Activated T-cell treated with anti-CD3 and anti-CD28 coated beads for 1 hour (primary cell): Measurements from ENCODE around the gene BTBD1.
"Not testable (repeated sequence)": the region's sequence is repeated elsewhere in the genome, so short reads cannot be mapped to it uniquely, and the experiment has no call there.

Experiments
- DNase-seq: peaks from one replicate; pipeline ENCODE4 v3.0.0-alpha.2; 2020; ENCODE audit warnings: low read depth

BTBD1 gene

DNA sequence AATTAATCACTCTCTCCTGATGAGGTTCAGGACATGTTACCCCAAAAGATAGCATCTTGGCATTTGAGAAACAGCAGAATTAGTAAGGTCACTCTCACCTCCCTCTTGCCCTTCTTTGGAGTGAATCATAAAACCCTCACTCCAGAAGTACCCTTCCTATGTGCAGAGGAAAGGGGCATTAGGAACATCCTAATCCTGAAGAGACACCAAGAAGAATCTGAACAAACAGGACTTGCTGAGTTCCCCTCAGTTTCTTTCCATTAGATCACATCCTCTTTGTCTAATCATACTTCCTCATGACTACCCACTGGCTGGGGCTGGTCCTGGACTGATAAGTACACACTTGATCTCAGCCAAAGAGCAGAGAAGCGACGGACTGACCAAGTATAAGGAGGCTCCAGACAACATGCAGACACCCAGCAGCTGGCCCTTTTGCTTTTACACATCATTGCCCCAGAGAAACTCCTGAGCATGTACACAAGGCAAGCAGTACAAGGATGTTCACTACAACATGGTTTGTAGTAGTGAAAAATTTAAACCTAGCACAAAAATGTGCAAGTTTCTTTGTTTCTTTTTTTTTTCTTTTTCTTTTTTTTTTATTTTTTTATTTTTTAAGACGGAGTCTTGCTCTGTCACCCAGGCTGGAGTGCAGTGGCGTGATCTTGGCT, 25.4 kb upstream of the BTBD1 start:
- no peak for DNase-seq

DNA sequence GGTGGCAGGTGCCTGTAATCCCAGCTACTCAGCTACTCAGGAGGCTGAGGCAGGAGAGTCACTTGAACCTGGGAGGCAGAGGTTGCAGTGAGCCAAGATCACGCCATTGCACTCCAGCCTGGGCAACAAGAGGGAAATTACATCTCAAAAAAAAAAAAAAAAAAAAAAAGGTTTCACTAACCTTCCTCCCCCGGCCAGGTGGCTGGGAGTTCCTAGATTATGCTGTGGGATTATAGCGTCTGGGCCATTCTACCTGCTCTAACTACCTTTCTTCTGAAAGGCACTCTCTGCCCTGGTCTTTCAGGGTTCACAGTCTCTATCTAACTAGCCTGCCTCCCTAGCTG, 24.9 kb upstream of the BTBD1 start:
- DNase-seq = not testable (repeated sequence)

DNA sequence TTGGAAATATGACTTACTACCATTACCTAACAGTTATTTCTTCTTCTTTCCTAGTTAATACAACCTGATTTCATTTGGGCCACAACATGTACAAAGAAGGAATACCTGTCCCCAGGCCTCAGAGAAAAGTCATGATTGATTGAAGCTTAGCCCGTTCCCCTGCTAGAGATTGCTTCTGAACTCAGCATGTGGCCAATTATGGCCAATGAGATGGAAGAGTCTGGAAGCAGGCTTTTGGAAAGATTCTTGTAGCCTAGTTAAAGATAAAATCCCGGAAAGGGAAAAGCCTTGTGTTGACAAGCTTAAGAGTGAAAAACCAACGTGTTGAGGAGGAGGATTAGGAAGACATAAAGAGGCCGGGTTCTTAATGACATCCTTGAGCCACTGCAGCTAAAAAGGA, 23.4 kb upstream of the BTBD1 start:
- DNase-seq = no peak

DNA sequence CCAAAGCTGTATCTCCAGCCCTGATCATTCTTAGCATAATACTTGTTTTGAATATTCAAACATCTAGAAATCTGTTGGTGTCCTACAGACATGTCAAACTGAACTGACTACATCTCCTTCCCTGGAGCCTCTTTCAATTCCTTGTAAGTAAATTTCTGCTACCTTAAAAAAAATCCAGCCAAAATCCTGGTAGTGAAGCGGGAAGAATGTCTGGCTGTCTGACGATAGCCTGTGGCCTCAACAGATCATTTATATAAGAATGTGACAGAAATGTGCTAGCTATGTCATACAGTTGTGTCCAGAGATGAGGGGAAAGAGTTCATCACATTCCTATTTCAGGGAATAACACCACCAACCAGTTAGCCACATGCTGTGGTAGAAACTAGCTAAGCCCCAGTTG, 21.8 kb upstream of the BTBD1 start:
- no peak for DNase-seq

DNA sequence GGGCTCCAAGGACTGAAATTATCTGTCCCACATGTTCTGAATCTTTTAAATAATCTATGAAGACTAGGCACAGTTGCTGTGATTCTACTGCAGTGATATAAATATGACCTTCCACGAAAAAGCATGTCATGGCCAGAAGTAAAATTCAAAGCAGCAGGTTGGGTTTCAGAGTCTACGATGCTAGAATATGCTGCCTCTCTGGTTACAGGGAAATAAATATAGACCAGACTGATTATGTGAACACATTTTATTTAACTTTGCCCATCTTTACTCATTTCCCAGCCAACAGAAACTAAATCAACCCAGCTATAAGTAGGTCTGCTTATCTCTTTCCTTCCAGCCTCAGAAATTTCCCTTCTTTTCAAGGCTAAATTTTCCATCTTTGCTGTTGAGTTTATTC, 20.5 kb upstream of the BTBD1 start:
- no peak for DNase-seq

DNA sequence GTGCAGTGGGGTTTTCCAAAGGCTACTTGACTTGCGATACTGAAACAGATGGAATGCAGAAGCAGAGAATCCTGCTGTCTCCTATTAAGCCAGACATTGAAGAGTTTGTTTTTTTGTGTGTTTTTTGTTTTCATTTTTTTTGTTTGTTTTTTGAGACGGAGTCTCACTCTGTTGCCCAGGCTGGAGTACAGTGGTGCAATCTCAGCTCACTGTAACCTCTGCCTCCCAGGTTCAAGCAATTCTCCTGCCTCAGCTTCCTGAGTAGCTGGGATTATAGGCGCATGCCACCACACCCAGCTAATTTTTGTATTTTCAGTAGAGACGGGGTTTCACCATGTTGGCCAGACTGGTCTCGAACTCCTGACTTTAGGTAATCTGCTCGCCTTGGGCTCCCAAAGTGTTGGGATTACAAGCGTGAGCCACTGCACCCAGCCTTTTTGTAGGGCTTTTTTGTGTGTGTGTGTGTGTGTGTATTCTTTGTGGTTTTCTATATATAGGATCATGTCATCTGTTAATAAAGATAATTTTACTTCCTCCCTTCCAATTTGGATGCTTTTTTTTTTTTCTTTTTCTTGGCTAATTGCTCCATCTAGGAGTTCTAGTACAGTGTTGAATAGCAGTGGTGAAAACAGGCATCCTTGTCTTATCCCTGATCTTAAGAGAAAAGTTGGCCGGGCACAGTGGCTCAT, 19.0 kb upstream of the BTBD1 start:
- DNase-seq = not testable (repeated sequence)

DNA sequence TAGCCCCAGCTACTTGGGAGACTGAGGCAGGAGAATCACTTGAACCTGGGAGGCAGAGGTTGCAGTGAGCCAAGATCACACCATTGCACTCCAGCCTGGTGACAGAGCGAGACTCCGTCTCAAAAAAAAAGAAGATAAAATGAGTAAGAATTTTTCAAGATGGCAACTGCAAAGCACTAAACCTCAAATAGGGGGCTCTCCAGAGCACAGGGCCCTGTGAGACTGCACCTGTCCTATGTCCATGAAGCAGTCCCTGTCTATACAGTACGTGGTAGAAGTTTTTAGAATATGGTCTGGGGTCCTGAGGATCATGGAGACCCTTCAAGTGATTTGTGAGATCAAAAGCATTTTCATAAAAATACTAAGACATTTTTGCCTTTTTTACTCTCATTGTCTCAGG, 18.4 kb upstream of the BTBD1 start:
- DNase-seq = not testable (repeated sequence)

DNA sequence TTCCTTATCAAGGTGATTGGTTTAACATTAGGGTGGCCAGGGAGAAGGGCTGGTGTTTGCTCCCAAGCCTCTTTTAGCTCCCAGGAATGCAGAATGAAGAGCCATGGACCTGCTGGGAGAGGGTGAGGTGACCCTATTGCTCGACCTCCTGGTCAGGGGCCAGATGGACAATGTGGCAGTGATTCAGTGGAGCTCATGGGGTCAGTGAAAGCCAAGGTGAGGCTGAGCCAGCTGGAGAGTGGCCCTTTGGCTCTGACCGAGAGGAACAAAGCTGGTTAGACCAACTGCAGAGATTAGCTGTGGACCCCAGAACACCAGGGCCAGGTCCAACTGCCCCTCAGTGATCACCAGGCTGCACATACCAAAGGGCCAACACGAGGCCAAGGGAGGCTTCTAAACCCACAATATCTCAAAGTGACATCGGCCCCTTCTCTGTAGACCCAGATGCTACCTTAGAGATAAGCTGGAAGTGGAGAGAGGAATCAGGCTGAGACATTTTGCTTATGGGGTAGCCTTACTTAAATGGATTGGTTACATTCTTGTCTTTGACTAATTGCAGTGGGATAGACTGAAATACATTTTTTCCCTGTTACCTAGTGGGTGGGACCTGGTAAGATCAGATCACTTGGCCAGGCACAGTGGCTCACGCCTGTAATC, 15.8 kb upstream of the BTBD1 start:
- no peak for DNase-seq

DNA sequence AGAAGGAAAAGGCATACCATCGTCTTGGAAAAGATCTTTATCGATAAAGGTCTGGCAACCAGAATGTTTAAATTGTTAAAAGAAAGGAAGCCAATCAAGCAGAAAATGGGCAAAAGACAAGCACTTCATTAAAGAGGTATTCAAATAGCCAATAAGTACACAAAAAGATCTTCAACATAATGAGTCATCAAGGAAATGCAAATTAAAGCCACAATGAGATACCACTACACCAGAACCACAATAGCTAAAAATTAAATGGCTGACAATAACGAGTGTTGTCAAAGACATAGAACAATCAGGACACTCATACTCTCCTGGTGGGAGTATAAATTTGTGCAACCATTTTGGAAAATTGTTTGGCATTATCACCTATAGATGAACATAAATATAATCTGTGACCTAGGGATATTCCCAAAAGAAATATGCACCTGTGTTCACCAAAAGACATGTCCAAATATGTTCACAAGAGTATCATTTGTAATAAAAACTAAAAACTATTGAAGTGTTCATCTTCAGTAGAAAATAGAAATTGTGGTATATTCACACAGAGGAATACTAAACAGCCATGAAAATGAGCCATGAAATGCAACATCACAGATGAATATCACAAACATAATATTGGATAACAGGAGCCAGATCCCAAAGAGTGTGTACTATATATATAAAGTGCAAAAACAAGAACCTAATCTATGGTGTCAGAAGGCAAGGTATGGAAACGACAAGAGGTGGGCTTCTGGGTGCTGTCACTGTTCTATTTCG, 14.4 kb upstream of the BTBD1 start:
- no peak for DNase-seq

DNA sequence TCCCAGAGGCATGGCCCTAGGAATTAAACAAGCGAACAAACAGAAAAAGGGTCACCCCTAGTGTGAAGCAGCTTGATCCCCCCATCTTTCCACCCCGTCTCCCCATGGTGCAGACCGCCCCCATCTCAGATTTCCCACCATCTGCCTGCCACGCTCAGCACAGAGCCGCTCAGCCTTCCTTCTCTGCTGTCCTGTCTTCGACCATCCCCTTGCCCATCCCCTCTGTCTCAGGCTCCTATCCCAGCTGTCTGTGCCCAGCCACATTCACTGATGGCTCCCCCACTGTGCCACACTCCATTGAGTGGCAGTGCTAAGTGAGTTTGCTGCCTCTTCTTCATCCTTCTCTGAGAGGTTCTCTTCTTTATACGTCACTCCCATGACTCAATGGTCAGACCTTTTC, 11.7 kb upstream of the BTBD1 start:
- no peak for DNase-seq

DNA sequence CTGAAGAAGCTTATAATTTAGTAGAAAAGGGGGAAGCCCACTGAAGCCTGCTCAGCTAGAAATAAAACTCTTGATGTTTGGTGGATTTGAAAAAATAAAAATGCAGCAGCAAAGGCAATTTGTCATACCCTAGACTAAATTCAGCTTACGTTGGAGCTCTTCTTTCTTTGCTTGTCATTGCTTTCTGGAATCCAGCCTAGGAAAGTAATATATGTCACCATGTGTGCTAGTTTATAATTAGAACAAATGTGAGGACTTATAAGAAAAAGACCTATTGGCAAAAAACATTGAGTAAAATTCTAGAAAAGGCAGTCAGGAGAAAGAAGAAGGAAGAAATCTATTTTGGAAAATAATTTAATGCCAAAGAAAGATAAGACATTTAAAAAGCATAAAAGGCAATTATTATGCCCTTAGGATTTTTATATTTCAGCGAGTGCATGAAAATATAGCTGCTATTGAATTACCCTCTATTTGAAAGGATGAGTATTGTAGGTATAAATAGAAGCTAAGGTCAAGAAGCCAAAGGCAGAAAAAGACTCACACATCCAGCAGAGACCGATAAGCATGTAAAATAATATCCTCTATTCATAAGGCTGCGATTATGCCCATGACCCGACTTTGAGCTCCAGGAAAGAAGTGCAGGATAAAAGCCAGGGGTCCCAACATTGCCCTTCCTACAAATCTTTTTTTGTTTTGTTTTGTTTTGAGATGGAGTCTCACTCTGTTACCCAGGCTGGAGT, 10.6 kb upstream of the BTBD1 start:
- DNase-seq = no peak

DNA sequence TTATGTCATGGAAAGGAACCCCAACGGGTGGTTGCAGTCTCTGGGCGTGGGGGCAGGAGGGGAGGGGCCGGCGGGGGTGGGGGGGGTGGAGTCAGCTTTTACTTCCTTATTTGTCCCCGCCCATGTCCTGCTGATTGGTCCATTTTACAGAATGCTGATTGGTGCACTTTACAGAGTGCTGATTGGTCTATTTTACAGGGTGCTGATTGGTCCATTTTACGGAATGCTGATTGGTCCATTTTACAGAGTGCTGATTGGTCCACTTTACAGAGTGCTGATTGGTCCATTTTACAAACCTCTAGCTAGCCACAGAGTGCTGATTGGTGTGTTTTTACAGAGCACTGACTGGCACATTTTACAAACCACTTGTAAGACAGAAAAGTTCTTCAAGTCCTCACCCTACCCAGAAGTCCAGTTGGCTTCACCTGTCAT, 2.2 kb upstream of the BTBD1 start:
- not testable (repeated sequence) for DNase-seq

DNA sequence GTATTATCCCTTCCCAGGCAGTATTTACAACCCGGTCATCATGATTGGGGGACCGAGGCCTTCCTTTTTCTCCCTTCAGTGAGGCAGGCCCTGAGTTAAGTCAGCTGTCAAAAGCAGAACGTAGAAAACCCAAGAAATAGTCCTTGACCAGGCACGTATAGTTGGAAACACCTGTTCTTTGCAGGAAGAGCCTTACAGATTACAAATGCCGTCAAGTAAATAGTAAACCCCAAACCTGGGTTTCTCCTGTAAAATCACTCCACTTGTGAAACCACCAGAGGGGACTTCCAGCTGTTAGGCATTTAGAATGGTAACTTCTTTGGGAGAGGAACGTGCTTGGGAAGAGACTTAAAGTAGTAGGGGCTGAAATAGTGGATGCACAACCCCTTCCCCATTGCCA, 1.0 kb upstream of the BTBD1 start:
- no peak for DNase-seq

DNA sequence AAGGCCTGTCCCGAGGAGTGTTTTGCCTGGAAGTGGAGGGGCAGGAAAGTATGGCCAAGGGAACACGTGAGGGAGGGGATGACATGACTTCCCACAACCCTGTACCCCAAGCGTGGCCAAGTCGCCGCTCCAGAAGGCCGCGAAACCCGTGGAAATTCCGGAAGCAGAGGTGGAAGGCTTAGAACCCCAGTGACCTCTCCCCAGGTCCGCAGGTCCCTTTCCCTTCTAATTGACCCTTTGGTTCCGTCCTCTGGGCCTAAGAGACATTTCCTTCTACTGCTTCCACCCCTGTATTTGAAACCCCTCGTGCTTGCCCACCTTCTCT, 548 bp upstream of the BTBD1 start:
- DNase-seq = no peak

DNA sequence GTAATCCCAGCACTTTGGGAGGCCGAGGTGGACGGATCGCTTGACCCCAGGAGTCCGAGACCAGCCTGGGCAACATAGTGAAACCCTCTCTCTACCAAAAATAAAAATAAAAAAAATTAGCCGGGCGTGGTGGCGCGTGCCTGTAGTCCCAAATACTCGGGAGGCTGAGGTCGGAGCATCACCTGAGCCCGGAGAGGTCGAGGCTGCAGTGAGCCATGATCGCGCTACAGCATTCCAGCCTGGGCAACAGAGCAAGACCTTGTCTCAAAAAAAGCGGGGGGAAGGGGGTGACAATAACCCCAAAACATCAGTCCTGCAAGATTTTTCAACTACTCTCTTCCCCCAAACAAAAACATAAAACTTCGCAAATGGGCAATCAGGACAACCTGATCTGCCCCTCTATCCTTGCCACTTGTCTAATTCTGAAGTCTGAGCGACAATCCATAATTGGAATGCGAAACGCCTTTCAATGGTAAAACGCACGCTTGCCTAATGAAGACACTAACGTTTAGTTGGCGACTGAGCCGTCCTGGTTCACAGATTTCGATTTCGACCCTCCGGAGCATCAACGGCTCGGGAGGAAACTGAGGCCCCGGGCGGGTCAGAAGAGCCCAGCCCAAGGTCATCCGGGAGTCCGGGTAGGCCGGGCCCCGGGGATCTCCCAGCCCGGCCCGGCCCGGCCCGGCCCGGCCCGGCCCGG, 868 bp downstream of the BTBD1 start:
- no peak for DNase-seq

DNA sequence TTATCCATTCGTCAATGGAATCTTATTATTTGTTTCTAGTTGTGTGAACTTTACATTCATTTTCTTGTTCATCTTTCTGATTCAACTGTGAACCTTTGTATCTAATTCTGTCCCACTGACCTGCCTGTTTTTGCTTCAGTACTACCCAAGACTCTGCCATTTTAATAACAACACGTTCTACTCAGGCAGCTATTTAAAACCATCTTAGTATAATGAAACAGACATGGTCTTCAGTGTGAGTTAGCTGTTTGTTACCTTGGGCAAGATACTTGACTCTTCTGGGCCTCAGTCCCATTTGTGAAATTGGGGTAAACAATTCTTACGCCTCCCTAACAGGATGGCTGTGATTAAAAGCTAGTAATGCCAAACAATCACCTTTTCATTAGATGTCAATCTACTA, 1.6 kb downstream of the BTBD1 start:
- no peak for DNase-seq

DNA sequence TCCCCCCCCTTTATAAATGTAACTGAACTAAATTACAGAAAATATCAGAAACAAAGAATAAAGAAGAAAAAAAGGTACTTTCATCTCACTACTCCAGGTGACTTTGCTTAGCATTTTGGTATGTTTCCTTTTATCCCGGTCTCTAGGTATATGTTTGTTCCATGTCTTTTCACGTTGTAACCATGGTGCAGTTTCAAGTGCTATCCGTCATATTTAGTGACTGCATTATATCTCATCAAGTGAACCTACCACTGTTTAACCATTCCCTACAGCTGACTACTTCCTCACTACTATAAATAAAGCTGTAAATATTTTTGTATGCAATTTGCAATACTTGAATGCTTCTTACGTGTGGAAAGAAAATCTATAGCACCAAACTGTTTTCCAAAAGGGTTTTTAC, 2.2 kb downstream of the BTBD1 start:
- no peak for DNase-seq

DNA sequence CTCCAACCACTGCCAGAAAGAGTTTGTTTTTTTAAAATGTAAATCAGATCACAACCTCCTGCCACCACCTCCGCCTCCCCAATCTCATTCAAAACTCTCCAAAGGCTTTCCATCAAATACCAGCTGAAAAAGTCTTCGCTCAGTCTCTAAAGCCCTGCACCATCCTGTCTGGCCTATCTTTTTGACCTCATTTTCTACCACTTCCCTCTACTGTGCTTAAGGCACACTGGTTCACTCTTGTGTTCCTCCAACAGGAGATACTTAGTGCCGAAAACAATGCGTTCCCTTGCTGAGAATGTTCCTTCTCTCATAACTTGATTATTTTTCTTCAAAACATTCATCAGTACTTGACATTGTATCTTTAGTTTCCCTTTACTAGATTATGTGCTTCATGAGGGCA, 3.5 kb downstream of the BTBD1 start:
- DNase-seq = no peak

DNA sequence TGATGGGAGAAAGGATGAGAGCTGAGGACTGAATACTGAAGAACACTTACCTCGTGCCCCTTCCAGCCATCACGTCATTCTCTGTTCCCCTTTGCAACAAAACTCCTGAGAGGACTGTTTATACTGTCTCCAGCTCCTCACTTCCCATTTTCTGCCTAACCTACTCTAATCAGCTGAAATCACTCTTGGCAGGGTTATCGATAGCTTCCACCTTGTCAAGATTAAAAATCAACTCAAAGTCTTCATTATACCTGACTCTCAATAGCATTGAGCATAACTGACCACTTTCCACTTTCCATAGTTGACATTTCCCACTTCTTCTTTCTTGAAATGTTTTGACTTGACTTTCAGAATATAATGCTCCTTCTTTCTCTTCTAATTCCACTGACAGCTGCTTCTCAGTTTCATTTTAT, 4.3 kb downstream of the BTBD1 start:
- DNase-seq = no peak

DNA sequence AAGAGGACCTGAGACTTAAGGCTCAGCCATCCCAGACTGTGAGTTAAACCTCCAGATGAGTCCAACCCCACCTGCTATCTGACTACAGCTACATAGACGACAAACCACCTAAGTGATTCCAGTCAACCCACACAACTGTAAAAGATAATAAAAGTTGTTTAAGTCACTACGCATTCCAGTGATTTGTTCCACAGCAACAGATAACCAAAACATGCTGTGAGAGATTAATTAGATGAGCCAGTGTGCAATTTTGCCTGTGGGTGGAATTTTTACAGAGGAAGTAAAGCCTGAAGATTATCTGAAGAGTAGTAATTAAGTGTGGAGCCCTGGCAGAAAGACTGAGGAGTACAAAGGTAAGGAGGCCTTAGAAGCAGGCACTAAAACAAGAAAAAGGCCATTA, 5.4 kb downstream of the BTBD1 start:
- DNase-seq = no peak

DNA sequence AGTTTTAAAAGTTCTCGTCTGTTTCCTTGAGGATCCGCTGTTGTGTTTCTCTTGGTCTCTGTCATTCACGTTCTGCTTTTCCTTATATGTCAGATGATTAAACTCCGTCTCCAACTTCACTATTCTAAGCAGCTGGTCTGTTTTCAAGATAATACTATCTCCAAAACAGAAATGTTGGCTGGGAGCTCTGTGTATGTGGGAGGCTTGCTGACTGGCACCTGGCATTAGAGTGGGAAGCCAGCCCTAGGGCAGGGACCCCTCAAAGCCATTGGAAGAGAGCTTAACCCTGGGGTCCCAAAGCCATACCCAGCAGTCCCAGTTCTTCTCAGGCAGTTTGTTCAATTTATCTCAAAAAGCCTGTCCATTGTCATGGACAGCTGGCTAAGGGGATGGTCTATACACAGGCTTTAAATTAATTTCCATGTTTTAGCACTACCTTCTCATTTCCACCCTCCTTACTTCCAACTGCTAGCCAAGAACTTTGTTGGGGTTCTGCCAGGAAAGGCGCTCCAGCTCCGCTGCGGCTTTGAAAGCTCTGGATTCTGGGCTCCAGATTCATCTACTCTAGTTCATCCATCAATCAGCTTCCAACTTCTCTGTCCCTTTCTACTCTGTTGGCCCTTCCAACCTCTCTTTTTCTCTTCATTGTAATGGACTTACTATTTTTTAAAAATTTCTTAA, 9.2 kb downstream of the BTBD1 start:
- no peak for DNase-seq
